PC-3 (cell line): ENCODE measurements around the gene KCNE2.
"Not testable (repeated sequence)": the region's sequence is repeated elsewhere in the genome, so short reads cannot be mapped to it uniquely, and the experiment has no call there.

ENCODE experiments used
- CTCF ChIP-seq: fragments of 300-600 bp; sonication (generic); conservative IDR thresholded peaks from 2 replicates; pipeline ENCODE4 v1.5.1; 2017; ENCODE audit warnings: antibody characterized with exemption, low read depth, mild to moderate bottlenecking, low read length
- EZH2 ChIP-seq: fragments of 300-600 bp; sonication (generic); IDR thresholded peaks from one replicate; pipeline ENCODE4 v1.6.1; 2017; ENCODE audit warnings: antibody characterized with exemption, mild to moderate bottlenecking, low read length; ENCODE audit not compliant: unreplicated experiment

GRCh38 chr21:34406676-34407075 is 42.9 kb downstream of the KCNE2 start:
- not testable (repeated sequence) for TF ChIP-seq EZH2, CTCF
